A673 (cell line): ENCODE results near the gene CBX5.

ENCODE experiments used
- EZH2 ChIP-seq: fragments of 200-600 bp; sonication (generic); IDR thresholded peaks from 2 replicates; pipeline ENCODE4 v1.6.1; 2017; ENCODE audit warnings: borderline replicate concordance, low read depth, mild to moderate bottlenecking, mixed read lengths, antibody characterized with exemption, low read length; ENCODE audit not compliant: poor library complexity, severe bottlenecking
- TF ChIP-seq, protein P1 (sequence below): fragments of 300-800, 200-600 bp; sonication (generic); conservative IDR thresholded peaks from 2 replicates; pipeline ENCODE4 v1.5.1; 2017; ENCODE audit warnings: low read depth, mild to moderate bottlenecking, antibody characterized with exemption, low read length, moderate library complexity, mixed read lengths

DNA sequence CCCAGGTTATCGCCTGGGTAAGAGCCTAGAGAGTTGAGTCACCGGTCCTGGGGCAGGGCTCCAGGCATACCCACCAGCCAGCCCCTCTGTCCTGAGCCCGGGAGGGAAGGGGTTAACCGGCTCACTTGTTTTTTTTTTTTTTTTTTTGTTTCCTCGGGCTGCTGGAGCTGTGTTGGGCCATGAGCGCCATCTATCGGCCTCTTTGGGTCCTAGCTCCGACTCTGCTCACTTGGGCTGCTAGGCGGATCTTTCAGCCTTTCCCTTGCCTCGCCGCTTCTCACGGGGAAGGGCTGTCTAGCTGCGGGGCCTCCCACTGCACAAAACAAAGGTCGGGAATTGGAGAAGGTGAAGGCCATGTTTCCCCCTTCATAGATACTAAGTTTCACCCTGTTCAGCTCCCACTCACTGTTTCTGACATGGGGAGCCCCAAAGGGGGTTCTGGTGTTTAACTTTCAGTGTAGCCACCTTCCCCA is 88.3 kb downstream of the CBX5 start:
- TF ChIP-seq, protein P1, sequence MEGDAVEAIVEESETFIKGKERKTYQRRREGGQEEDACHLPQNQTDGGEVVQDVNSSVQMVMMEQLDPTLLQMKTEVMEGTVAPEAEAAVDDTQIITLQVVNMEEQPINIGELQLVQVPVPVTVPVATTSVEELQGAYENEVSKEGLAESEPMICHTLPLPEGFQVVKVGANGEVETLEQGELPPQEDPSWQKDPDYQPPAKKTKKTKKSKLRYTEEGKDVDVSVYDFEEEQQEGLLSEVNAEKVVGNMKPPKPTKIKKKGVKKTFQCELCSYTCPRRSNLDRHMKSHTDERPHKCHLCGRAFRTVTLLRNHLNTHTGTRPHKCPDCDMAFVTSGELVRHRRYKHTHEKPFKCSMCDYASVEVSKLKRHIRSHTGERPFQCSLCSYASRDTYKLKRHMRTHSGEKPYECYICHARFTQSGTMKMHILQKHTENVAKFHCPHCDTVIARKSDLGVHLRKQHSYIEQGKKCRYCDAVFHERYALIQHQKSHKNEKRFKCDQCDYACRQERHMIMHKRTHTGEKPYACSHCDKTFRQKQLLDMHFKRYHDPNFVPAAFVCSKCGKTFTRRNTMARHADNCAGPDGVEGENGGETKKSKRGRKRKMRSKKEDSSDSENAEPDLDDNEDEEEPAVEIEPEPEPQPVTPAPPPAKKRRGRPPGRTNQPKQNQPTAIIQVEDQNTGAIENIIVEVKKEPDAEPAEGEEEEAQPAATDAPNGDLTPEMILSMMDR: peak; percentile 91
- TF ChIP-seq EZH2: no peak
